Measurements from ENCODE around the gene GHDC.
A peak's percentile ranks its signal among the peaks of the same experiment; 100 is the strongest.
"Not testable (repeated sequence)": the region's sequence is repeated elsewhere in the genome, so short reads cannot be mapped to it uniquely, and the experiment has no call there.

Gene GHDC, protein sequence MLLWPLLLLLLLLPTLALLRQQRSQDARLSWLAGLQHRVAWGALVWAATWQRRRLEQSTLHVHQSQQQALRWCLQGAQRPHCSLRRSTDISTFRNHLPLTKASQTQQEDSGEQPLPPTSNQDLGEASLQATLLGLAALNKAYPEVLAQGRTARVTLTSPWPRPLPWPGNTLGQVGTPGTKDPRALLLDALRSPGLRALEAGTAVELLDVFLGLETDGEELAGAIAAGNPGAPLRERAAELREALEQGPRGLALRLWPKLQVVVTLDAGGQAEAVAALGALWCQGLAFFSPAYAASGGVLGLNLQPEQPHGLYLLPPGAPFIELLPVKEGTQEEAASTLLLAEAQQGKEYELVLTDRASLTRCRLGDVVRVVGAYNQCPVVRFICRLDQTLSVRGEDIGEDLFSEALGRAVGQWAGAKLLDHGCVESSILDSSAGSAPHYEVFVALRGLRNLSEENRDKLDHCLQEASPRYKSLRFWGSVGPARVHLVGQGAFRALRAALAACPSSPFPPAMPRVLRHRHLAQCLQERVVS

DNA sequence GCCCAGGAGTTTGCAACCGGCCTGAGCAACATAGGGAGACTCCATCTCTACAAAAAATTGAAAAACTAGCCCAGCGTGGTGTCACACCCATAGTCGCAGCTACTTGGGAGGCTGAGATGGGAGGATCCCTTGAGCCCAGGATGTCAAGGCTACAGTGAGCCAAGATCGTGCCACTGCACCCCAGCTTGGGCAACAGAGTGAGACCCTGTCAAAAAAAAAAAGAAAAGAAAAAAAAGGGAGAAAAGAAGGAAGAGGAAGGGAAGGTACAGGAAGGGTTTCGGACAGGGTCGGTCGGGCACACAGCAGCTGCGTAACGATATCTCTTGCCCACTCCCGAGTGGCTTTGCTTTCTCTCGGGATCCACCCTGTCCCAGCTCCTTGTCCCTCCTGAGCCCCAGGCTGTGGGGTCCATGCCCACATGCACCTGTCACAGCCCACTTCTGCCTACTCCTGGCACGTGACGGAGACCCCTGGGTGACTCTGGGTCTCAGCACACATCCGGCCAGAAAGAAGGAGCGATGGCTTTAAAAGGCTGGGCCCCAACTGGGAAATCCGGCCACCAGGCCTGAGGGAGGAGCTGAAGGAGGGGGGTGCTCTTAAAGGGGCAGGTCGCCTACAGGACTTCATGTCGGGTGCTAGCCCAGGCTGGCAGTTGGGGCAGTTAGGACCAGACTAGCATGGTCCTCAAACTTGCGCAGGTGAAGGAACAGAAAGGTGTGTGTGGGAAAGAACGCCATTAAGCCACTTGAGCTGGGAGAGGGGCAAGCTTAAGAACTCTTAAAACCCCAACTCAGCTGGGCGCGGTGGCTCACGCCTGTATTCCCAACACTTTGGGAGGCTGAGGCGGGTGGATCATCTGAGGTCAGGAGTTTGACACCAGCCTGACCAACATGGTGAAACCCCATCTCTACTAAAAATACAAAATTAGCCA lies at the start of gene GHDC:
Gene GHDC (minus strand): TSS at position 526 of the 931 bp plus-strand sequence. CDS start 913 bp downstream, outside the sequence.
- DNase-seq = peak; percentile 91

DNA sequence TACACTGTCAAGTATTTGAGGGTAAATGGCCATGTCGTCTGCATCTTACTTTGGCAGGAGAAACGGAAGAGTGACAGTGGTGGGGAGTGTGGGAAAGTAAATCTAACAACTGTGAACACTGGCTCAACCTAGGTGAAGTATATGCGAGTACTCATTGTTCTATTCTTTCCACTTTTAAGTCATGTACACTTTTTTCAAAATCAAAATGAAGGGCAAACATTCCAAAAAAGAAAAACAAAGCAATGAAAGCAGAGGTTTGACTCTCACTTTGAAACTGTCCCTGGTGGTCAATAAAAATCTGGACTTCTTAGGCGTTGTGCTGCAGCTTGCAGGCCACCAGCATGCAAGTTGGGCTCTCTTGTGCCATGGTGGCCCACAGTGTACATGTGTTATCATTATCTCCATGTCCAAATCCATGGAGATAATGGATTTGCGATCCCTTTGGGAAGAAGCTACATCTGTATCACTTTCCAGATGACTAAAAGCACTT lies 49.2 kb upstream of the GHDC start:
- DNase-seq = no peak

DNA sequence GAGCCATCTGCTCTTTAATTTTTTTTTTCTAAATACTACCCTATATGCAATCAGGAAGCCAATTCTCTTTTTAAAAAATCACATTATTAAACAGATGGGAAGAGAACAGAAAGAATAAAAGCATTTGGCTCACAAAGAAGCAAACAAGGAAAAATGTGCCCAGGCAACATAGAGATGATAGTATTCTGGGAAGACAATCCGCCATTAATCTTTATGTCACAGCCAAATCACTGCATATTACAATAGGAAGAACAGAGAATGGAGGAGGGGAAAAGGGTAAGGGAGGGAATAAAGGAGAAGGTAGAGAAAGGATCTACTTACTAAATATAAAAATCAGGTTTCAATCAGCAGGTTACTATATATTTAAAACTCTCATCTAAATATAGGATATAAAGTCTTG lies 47.6 kb upstream of the GHDC start:
- DNase-seq = no peak

DNA sequence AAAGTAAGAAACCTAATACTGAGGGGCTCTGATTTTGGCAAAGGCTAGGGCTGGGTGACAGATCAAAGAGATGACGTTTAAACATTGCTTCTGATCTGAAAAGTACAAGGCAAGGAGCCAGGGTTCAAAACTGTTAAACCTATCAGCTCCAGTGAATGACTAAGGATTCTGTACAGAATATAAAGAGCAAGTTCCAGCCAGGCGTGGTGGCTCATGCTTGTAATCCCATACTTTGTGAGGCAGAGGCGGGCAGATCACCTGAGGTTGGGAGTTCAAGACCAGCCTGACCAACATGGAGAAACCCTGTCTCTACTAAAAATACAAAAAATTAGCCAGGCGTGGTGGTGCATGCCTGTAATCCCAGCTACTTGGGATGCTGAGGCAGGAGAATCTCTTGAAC lies 46.6 kb upstream of the GHDC start:
- DNase-seq = not testable (repeated sequence)

DNA sequence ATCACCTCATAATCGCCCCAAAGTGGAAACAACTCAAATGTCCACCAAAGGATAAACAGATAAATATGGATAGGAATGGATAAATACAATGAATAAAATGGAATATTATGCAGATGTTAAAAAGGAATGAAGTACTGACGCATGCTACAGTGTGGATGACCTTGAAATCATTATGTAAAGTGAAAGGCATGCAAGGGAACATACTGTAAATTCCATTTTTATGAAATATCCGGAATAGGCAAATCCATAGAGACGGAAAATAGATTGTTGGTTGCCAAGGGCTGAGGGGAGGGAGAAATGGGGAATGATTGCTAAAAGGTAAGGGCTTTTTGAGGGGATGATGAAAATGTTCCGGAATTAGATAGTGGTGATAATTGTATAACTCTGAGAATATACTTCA lies 45.9 kb upstream of the GHDC start:
- DNase-seq = no peak

DNA sequence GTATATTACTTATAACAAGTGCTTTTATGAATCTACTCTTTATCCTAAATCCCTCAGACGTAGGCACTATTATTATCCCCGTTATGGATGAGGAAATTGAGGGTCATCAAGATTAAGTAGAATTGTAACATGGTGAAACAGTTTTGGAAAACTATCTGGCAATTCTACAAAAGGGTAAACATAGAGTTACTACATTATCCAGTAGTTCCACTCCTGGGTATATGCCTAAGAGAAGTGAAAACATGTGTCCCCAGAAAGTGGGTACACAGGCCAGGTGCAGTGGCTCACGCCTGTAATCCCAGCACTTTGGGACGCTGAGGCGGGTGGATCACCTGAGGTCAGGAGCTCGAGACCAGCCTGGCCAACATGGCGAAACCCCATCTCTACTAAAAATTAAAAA lies 45.3 kb upstream of the GHDC start:
- not testable (repeated sequence) for DNase-seq

DNA sequence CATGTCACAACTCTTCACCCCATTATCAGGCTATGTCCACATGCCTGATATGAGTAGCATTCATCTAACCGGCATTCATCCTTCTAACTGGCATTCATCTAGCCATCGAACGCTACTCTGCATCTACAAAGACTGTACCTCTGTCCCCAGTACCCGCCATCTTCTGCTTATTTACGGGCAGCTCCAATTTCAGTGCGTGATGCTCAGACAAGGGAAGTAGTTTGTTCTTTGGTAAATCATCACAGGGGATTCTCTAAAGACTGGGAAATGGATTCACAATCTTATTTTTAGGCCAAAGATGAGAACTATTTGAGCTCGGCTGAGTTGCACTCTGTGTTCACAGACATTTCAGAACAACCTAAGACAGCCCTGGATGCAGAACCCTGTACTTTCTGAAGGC lies 42.5 kb upstream of the GHDC start:
- no peak for DNase-seq

DNA sequence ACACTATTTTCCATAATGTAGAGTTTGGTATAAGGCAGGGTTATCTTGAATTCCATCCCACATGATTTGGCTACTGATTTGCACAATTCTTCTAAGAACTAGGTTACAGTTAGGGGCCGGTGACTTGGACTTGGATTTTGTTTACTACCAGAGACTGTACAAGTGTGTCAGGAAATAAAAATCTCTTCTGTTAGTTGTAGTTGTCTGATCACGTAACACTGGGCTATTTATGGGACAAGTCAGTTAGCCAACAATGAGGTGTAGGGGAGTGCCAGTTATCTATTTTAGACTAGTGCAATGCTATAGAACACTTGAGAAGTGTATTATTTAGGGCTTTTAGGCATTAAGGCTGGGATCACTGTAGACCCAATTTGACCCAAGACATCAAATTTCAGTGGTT lies 39.7 kb upstream of the GHDC start:
- DNase-seq = no peak

DNA sequence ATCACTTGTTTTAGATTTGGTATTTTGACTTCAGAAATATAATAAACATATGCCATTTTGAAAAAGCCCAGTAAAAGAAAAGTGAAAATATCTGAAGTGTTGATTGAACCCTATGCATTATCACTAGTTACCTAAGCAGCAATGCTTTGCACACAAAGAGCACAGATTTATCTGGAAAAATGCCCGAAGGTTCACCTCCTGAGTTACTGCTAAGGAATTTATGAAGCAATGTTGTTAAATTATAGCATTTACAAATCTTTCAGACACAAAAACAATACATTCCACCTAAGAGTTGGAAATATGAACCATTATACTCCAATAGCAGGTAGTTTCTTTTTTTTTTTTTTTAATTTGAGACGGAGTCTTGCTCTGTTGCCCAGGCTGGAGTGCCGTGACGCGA lies 38.9 kb upstream of the GHDC start:
- no peak for DNase-seq

DNA sequence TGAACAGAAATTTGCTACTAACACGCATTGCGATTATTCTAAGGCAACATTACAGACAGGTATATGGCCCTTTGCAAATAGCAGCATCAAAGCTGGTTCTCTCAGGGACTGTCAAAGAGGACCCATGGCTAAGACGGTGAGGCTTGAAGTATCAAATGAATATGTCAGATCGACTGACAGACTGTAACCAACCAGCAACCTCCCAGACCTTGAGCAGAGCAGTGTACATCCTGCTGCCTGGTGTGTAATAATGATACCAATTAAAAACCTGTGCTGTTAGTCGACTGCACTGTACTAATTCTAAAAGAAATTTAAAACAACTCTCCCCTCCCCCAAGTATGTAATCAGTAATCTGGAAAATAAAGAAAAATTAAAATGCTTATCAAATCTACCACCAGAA lies 35.9 kb upstream of the GHDC start:
- peak; percentile 72 for DNase-seq

DNA sequence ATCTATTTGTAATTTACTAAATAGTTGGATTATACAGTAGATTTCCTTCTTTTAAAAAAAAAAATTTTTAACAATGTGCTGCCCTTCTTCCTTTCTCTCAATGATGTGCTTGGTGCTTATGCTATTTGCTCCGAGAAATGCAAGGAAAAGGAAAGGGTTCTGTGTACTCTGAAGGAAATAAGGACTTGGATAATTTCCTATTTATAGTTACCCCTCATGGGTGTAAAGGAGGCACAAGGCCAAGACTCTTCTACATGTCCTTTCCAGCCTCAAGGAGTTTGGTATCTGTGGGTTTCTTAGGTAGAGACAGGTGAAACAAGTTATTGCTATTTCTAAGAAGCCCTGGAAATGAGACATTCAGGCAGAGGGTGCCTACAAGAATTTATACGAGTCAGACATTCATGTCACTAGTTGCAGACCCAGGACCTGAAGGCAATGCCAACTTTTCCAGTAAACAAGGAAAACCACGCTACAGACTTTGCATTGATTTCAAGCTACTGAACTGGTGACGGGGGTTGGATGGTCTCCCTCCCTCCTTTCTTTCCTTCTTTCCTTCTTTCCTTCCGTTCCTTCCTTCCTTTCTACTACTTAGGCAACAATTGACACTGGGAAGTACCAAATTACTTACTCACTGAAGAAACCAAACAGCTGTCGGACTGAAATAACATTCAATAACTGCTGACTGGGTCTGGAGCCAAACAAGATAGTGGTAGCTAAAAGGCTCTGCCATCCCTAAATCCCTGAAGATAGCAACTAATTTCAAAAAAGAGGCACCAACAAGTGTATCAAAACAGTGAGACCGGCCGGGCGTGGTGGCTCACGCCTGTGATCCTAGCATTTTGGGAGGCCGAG lies 33.8 kb upstream of the GHDC start:
- DNase-seq = no peak

DNA sequence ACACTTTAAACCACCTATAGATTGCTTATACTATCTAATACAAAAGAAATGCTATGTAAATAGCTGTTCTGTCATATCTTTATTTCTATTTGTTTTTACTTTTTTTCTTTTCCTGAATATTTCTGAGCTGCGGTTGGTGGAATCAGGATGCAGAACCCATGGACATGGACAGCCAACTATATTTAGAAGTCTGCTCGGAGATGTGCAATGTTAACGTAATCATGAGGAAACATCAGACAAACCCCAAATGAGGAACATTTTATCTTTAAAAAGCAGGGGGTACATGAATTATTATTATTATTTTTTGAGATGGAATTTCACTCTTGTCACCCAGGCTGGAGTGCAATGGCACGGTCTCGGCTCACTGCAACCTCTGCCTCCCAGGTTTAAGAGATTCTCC lies 31.4 kb upstream of the GHDC start:
- no peak for DNase-seq

DNA sequence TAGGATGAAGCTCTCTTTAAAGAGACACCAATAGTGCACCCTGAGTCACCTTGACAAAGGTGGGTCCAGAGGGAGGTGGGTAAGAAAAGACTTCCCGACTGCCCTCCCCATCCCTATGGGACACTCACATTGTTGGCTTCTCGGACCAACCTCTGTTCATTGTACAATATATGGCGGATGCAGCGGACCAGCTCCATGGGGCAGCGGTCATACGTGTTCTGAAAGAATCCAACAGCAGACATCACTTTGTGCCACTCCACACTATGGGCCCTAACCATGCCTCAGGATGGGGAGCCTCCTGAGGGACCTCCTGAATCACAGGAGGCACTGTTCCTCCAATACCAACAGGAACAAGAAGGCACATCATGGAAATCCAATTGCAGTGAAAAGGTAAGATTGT lies 30.4 kb upstream of the GHDC start:
- no peak for DNase-seq

DNA sequence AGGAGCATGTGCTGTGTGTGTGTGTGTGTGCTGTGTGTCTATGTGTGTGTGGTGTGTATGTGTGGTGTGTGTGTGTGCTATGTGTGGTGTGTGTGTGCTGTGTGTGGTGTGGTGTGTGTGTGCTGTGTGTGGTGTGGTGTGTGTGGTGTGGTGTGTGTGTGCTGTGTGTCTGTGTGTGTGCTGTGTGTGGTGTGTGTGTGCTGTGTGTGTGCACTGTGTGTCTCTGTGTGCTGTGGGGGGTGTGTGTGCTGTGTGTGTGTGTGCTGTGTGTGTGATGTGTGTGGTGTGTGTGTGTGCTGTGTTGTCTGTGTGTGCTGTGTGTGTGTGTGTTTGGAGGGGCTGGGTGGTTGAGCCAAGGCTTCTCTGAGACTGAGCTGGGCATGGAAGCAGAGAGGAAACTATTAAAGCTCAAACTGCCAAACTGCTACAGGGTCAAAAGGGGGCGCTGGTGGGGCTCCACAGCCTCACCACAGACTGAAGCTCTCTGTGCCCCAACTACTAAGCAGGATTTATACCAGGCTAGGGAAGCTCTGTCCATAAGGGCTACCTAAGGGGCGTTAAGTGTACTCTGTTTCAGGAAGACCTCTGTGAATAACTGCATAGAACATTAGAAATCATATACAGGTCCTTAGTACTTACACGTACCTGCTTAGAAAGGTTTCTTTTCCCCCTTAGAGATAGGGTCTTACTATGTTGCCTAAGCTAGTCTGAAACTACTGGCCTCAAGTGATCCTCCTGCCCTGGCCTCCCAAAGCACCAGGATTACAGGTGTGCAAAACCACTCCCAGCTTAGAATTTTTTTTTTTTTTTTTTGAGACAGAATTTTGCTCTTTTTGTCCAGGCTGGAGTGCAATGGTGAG lies 27.8 kb upstream of the GHDC start:
- peak; percentile 59 for DNase-seq

DNA sequence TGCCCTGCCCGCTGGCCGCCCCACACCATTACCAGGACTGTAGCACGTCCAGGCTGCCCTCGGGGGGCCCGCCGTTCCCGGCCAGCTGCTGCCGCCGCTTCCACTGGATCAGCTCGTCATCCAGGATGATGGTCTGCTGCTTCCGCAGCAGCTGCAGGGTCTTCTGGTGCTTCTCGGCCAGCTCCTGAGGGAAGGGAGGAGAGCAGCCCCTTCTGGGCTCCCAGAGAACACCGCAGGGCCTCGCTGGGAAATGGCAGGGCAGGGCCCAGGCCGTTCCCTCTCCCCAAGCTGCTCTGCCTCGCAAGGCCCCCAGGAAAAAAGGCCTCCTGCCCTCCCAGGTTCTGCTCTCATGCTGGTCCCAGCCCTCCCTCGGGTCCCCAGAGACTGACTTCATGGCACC lies 25.0 kb upstream of the GHDC start:
- not testable (repeated sequence) for DNase-seq

DNA sequence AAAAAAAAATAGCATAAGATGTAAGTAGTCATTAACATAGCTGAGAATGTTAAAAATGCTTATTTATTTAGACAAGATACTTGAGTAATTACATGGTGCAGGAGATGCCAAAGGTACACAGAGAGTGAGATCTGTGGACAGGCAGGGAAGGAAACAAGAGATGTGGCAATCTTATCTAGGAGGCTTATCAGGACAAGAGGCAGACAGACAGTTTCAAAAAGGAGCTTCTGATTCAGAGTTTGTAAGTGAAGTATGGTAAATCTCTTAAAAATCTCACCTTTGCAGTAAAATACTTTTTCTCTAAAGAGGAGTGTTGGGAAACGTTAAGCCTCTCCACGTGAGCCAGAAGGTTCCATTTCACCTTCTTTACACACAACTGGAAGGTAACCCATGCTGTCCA lies 19.9 kb upstream of the GHDC start:
- no peak for DNase-seq

DNA sequence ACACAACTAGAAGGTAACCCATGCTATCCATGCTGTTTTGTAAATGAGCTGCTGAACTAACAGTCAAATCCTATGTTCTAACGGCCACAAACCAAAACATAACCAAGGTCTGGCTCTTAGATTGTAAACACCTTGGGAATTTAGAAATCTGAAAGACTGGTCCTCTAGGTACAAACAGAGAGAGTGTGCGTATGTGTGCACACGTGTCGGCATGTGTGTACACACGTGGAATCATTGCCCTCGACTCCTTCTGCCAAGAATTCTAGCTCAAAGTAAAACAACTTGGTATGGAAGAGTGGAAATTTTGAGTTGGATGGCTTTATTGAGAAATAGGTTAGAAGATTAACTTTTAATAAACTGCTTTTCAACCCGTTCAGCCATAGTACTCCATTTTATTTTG lies 18.1 kb upstream of the GHDC start:
- DNase-seq = no peak

DNA sequence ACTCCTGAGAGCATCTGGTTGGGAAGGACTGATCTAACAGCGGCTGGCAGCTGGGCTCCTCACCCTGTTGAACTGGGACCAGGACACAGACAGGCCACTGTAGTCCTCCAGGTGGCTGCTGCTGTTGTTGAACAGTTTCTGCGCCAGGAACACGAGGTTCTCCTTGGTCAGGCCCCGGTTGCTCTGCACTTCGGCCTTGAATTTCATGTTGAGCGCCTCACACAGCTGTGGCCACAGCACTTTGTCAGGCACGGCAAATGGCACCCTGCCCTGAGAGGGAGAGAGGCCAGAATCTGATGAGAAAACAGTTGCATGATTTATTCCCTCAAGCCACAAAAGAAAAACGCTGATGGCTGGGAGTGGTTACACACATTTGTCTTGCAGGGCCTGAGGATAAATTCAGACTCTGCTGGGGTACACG lies 17.6 kb upstream of the GHDC start:
- DNase-seq = not testable (repeated sequence)

DNA sequence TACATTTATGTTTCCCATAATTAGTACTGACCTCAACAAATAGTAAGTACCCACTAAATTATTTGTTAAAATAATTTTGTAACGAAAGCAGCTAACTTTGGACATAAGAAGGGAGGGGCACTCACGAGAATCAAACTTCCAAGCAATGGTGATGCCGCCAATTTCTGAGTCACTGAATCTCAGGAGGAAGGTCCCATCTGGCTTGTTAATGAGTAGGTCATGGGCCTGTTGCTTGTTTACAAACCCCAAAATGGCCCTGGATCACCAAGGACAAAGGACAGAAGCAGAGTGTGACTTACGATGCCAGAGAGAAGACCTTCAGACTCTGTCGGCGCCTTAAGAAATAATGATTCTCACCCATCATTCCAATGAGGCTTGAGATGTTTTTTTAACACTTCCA lies 15.8 kb upstream of the GHDC start:
- no peak for DNase-seq

DNA sequence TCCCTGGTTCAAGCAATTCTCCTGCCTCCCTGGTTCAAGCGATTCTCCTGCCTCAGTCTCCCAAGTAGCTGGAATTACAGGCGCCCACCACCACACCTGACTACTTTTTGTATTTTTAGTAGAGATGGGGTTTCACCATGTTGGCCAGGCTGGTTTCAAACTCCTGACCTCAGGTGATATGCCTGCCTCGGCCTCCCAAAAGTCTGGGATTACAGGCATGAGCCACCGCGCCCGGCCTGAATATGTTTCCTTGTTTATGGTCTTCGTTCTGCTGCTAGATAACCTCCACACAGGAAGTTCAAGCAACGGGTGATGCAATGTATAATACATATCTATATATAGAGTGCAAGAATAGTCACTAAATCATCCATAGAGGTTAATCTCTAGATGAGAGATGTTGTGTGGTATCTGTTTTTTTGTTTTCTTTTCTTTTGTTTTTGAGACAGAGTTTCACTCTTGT lies 11.9 kb upstream of the GHDC start:
- DNase-seq = not testable (repeated sequence)

DNA sequence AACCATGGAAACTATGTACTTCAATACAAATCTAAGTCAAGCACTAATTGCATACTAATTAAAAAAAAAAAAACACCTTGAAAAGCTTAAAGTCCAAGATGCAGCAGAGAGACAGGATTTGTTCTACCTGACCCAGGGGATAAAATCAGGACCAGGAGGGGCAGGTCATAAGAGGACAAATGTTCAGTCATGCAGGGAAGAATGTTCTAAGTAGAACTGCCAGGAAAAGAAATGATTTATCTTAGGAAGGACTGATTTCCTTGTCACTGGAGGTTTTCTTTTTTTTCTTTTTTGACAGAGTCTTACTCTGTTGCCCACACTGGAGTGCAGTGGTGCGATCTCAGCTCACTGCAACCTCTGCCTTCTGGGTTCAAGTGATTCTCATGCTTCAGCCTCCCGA lies 9.1 kb upstream of the GHDC start:
- DNase-seq = no peak
